Left renal cortex interstitium (tissue), 4 donors: Measurements from ENCODE around the gene HSP90AA1. TPM values are rescaled to one million over a fixed set of nuclear protein-coding genes. Genes with fewer than 3 reads are reported as not detected.
"Not testable (repeated sequence)": the region's sequence is repeated elsewhere in the genome, so short reads cannot be mapped to it uniquely, and the experiment has no call there.

Experiments
- DNase-seq, 4 donors: peaks; one replicate each; pipeline ENCODE4 v3.0.0-alpha.2; 2013; ENCODE audit warnings: low read depth in 4 of 4, low spot score in 2 of 4, missing footprints in 1 of 4
- polyA plus RNA-seq, 4 donors: library from polyadenylated mRNA; unstranded; fragments of 120-200 nt; gene quantifications; one replicate each; pipeline ENCODE4 v1.2.1, GENCODE V29; 2013; ENCODE audit not compliant: insufficient read length in 4 of 4

The HSP90AA1 gene
- 100 to 1,000 TPM; 672 to 797 (median 731) TPM for polyA plus RNA-seq

DNA sequence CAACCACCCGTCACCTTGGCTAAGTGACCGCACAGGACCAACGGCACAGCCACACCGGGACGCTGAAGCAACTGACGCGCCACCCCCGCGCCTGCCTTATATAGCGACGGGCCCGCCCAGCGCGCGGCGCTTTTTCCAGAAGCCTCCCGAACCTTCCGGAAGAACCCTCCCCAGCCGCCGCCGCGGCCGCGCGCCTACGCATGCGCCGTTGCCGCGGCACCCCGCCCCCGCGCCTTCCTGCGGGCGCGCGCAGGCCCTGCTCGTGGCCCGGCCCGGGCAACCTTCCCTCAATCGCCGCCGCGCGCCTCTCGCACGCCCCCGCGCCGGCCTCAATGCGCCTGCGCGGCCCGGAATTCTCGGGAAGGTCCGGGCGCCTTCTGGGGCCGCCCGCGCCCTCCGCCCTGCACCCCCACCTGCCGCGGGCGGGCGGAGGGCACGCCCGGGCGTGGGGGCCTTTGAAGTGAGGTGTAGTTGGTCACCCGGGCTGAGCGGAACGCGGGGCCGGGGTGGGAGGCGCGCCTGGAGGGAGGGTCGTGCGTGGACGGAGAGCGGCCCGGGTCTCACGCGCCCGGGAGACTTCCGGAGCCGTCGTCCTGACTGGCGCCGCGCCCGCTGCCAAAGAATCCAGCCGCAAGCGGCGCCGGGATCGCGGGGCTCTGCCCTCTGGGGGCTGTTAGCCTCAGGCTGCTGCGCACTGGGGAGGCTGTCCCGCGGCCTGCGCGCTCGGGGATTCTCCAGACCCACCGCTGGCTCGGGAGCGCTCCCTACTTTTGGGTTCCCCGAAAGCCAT lies at the start of gene HSP90AA1:
Gene HSP90AA1, minus strand, starts transcription at position 73 of the 790 bp plus-strand sequence. CDS start 666 bp downstream, outside the sequence.
- peak in 3 of 4 donors; percentile 82 to 85 (median 83) for DNase-seq

- DNase-seq: not testable (repeated sequence)
Observed at GRCh38 chr14:102135456-102135855, 48.6 kb upstream of the HSP90AA1 start.

GRCh38 chr14:102134719-102135118 lies 47.9 kb upstream of the HSP90AA1 start:
- not testable (repeated sequence) for DNase-seq

DNA sequence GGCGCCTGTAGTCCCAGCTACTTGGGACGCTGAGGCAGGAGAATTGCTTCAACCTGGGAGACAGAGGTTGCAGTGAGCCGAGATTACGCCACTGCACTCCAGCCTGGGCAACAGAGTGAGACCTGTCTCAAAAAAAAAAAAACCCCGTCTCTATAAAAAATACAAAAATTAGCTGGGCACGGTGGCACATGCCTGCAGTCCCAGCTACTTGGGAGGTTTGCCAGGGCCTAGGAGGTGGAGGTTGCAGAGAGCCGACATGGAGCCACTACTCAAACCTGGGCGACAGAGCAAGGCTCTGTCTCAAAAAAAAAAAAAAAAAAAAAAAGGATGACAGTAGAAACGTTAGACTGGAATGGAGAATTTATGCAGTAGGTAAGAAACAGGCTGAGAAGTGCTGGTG lies 47.2 kb upstream of the HSP90AA1 start:
- not testable (repeated sequence) for DNase-seq

- no peak for DNase-seq
Observed at GRCh38 chr14:102131741-102132140, 44.9 kb upstream of the HSP90AA1 start.

DNA sequence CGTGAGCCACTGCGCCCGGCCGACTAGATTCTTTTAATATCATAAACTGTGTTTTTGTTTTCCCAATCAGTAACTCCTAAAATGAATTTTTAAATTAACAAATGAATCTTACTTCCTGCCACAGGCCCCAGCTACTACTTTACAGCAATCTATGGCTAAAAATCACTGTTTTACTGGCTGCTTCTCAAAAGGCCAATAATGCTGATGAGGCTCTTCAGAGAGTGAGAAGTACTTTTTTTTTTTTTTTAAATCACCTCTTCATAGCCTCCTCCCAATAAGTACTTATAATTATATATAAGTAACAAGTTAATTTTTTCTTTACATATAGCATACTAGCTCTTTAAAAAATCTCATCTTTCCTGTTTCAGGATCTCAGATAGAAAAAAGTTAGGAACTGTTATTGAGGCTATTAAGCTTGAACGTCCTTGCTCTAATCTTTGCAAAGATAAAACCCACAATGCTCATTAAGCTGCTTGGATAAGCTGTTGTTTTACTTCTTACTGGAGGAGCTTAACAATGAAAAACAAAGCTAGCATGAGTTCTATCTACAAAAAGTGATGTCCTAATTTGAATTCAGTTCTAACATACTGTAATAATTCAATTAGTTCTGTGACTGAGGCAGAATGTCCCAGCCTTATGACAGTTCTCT lies 40.1 kb upstream of the HSP90AA1 start:
- no peak for DNase-seq

GRCh38 chr14:102125546-102125945 lies 38.7 kb upstream of the HSP90AA1 start:
- DNase-seq: peak in 1 of 4 donors; percentile 13

DNA sequence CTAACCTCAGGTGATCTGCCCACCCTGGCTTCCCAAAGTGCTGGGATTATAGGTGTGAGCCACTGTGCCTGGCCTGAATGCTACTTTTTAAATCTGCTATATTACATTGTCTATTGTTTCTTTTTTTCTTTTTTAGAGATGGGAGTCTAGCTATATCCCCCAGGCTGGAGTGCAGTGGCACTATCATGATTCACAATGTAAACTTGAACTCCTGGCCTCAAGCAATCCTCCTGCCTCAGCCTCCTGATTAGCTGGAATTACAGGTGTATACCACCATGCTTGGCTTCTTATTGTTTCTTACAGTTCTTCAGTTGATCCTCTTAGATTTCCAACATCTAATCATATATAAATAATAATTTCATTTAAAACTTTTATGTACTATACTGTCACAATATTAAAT lies 37.6 kb upstream of the HSP90AA1 start:
- DNase-seq: no peak

DNA sequence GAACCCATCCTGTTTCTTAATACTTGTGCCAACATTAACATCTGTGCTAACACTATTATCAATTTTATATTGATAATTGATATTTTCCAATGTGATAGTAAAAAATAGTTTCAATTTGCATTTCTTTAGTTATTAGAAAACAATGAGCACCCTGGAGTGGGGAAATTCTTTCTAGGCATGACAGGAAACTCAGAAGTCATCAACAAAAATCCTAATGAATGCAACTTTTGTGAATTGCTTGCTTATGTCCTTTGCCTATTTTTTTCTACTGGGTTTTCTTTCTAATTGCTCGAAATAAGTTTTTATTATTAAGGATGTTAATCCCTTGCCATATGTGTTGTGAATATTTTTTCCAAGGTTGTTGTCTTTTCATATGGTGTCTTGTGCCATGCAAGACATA lies 34.7 kb upstream of the HSP90AA1 start:
- DNase-seq: no peak

- no peak for DNase-seq
Observed at GRCh38 chr14:102120888-102121287, 34.0 kb upstream of the HSP90AA1 start.

DNA sequence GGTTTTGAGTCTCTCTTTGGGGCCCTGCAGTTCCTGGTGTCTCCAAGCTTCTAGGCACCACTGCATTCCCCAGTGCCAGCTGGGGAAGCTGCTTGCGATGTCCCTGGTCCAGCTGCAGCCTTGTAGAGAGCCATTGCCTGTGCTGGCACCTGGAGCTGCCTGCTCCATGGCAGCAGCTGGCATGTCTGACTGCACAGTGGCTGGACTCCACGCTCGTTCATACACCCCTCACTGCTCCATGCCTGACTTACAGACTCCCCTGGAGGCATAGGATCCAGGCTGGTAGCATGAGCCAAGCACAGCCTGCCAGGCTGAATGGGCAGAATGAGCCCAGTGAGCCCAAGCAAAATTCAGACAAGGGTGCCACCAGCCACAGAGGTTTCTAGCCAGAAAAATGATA lies 31.0 kb upstream of the HSP90AA1 start:
- no peak for DNase-seq

- no peak for DNase-seq
Observed at GRCh38 chr14:102116361-102117180, 29.7 kb upstream of the HSP90AA1 start.

DNA sequence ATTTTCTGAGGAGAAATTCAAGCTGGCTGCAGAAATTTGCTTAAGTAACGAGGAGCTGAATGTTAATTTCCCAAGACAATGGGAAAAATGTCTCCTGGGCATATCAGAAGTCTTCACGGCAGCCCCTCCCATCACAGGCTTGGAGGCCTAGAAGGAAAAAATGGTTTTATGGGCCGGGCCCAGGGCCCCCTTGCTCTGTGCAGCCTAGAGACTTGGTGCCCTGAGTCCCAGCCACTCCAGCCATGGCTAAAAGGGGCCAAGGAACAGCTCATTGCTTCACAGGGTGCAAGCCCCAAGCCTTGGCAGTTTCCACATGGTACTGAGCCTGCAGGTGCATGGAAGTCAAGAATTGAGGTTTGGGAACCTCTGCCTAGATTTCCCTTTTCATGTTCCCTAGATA lies 24.3 kb upstream of the HSP90AA1 start:
- DNase-seq: no peak

DNA sequence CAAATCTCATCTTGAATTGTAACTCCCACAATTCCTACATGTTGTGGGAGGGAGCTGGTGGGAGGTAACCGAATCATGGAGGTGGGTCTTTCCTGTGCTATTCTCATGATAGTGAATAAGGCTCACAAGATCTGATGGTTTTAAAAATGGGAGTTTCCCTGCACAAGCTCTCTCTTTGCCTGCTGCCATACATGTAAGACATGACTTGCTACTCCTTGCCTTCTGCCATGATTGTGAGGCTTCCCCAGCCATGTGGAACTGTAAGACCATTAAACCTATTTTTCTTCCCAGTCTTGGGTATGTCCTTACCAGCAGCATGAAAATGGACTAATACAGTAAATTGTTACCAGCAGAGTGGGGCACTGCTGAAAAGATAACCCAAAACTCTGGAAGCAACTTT lies 22.5 kb upstream of the HSP90AA1 start:
- DNase-seq: not testable (repeated sequence)

DNA sequence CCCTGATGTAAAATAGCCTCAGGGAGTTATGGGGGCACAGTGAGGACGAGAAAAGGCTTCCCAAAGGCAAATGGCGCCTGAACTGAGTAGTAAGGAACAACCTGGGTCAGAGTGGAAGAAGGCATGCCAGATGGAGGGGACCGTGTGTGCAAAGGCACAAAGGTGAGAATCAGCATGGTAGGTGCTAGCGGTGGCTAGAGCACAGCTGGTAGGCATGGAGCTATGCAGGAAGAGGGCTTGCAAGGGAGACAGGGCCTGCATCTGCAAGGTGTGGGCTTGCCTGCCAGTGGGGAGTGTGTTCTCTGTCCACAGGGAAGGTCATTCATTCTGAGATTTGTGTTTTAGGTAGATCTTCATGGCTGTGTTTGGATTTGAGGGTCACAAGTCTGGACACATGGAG lies 18.5 kb upstream of the HSP90AA1 start:
- no peak for DNase-seq

DNA sequence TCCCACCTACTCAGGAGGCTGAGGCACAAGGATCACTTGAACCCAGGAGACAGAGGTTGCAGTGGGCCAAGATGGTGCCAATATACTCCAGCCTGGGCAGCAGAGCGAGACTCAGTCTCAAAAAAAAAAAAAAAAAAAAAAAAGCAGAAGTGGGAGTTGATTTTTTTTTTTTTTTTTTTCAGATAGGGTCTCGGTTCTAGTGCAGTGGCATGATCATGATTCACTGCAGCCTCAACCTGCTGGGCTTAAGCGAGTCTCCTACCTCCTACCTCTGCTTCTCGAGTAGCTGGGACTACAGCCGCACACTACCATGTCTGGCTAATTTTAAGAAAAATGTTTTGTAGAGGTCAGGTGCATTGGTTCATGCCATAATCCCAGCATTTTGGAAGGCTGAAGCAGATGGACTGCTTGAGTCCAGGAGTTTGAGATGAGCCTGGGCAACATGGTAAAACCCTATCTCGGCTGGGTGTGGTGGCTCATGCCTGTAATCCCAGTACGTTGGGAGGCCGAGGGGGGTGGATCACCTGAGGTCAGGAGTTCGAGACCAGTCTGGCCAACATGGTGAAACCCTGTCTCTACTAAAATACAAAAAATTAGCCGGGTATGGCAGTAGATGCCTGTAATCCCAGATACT lies 16.3 kb upstream of the HSP90AA1 start:
- DNase-seq: no peak

DNA sequence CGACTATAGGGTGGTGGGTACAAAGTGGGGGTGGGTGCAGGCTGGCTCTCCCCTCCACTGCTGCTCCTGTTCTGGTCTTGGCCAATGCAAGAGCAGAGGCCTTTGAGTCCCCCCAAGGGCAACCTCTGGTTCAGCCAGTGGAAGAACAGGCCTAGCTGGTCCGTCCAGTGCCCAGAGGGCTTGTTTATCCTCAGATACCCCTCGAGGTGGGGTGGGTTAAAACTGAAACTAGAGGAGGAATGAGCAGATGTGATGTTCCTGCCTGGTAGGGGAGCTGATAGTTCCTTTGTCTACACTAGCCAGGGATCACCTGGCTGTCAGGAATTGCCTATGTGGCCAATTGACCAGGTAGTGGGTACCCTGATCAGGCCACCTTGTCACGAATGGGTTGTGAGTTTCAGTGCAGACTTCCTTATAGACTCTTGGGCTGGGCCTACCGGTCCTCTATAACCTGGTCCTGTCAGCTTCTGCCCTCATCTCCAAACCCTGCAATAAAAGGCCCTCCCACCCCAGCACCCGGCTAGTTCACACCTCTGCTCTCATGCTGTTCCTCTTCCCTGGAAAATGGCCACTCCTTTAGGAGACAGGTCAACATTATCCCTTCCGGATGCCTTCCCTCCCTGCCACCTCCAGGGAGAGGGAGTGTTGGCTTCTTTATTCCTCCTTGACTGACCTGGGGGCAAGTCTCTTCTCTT lies 10.7 kb upstream of the HSP90AA1 start:
- DNase-seq: no peak

DNA sequence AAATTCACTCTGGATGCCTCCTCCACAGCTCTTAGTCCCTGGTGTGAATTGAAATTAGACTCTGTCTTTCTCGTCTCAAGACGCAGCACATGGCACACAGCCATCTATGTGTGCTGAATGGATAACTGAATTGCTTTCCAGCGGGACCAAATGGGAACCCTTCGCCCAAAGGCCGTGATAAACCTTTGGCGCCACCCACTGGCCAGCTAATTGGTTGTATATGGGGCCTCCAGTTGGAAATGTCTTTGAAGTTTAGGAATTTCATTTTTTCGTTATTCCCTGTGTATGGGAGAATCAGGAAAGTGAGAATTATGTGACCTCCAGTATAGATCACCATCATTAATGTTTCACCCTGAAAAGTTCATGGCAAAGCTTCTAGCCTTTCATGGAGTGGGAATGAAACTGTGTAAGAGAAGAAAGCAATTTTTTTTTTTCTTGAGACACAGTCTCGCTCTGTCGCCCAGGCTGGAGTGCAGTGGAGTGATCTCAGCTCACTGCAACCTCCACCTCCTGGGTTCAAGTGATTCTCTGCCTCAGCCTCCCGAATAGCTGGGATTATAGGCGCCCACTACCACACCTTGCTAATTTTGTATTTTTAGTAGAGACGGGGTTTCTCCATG lies 9.8 kb upstream of the HSP90AA1 start:
- DNase-seq: peak; percentile 62 to 88 (median 69)

DNA sequence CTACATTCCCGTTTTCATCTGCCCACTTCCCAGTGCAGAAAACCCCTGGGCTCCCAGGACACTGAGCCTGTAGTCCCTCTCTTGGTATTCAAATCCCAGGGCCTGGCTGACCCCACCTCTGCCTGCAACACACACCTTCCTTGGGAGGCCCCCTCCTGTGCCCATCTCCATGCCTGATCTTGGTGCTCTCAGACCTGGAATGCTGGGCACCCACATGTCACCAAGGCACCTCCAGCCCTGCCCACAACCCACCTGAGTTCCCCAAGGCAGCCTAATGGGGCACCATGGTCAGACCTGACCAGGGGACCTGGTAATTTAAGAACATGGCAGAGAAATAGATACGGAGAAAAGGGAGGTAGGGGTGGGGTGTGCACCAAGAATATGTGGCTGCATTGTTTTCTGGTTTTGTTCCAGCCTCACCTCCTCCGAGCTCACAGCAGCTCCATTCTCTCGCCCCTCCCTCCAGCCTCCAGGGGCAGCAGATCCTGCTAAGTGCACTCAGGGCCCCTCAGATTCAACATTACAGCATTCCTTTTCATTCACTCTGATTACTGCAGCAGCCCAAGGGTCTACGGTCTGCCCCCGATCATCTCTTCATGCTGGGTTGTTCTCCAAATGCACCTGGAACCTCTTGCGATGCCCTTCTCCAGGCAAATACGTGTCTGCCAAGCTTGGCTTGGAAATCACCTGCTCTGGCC lies 9.2 kb upstream of the HSP90AA1 start:
- no peak for DNase-seq
